CD1c-positive myeloid dendritic cell (primary cell): ENCODE results near the gene HGS.
"Not testable (repeated sequence)": the region's sequence is repeated elsewhere in the genome, so short reads cannot be mapped to it uniquely, and the experiment has no call there.

Experiments
- DNase-seq: peaks from one replicate; pipeline ENCODE4 v3.0.0-alpha.2; 2016; ENCODE audit errors: extremely low spot score

Gene HGS

DNA sequence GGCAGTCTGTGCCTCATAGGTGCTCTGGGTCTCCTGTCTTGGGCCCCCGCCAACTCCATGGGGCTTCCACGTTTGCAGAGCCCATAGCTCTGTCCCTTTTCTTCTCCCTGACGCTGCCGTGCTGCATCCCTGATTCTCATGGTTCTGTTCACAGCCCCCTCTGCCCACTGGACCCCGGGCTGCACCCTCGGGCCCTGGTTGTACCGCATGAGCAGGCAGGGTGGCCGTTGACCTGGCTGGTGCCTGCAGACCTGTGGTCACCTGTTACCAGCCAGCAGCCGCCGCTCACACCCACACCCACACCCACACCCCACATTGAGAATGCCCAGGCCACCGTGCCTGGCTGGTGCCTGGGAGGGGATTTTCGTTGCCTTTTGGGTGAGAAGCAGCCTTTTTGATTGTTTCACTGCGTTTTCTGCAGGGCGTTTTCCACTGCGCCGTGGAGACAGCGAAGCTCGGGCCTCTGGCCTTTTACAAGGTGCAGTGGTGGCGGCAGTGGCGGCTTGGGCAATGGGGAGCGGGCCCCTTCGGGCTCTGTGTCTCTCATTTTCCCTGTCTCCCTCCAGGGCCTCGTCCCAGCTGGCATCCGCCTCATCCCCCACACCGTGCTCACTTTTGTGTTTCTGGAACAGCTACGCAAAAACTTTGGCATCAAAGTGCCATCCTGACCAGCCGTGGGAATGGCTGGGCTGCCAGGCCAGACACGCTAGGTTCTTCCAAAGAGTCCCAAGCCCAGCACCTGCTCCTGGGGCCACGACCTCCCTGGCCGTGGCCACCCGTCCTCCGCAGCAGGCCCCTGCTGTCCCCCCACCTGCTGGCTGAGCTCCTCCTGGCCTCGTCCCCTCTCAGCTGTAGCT lies 35.8 kb downstream of the HGS start:
- DNase-seq: no peak

GRCh38 chr17:81720267-81721071 lies 36.7 kb downstream of the HGS start:
- DNase-seq: no peak

GRCh38 chr17:81722184-81723120 lies 38.6 kb downstream of the HGS start:
- DNase-seq: no peak

- DNase-seq: no peak
Measured at GRCh38 chr17:81723651-81724209, 39.9 kb downstream of the HGS start.

DNA sequence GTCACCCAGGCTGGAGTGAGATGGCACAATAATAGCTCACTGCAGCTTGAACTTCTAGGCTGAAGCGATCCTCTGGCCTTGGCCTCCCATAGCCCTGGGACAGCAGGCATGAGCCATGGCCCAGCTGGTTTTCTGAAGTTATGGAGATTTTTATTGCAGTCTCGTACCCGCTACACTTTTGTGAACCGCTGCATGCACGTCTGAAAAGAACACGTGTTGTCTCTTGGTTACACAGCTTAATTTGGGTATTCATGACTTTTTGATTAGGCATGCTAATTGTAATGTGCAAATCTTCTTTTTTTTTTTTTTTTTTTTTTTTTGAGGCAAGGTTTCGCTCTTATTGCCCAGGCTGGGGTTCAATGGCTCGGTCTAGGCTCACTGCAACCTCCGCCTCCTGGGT lies 41.6 kb downstream of the HGS start:
- no peak for DNase-seq

DNA sequence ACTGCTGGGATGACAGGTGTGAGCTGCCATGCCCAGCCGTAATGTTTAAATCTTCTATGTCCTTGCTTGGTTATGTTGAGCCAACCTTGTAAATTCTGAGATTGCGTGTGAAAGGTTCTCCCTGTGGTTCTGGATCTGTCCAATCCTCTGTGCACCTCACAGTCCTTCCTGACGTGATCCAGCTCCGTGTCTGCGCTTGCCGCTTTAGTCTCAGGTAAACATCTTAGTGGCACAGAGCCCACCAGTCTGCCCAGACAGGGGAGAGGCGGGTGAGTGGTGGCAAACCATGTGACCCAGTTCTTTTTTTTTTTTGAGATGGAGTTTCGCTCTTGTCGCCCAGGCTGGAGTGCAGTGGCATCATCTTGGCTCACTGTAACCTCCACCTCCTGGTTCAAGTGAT lies 42.2 kb downstream of the HGS start:
- no peak for DNase-seq

DNA sequence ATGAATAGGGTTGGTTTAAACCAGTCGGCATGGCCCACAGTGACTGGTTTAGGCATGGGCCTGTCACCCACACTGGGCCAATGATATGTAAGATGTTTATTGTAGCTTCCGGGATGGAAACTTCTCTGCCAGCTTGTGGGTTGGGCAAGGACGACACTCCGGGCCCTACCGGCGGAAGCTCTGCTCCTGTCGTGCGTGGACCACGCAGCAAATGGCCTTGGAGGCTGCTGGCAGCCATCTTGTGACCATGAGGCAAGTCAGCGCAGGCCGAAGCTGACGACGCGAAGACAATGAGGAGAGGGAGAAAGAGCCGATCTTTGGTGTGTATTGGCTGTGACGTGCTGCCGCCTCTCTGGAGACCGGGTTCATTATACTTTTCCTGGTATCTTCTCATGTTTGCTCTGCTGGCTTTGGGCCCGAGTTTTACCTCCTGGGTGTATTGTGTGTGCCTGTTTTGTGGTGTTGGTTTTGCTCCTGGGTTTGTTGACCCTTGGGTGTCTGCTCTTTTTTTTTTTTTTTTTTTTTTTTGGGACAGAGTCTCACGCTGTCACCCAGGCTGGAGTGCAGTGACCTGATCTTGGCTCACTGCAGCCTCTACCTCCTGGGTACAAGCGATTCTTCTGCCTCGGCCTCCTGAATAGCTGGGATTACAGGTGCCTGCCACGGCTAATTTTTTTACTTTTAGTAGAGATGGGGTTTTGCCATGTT lies 43.7 kb downstream of the HGS start:
- no peak for DNase-seq

DNA sequence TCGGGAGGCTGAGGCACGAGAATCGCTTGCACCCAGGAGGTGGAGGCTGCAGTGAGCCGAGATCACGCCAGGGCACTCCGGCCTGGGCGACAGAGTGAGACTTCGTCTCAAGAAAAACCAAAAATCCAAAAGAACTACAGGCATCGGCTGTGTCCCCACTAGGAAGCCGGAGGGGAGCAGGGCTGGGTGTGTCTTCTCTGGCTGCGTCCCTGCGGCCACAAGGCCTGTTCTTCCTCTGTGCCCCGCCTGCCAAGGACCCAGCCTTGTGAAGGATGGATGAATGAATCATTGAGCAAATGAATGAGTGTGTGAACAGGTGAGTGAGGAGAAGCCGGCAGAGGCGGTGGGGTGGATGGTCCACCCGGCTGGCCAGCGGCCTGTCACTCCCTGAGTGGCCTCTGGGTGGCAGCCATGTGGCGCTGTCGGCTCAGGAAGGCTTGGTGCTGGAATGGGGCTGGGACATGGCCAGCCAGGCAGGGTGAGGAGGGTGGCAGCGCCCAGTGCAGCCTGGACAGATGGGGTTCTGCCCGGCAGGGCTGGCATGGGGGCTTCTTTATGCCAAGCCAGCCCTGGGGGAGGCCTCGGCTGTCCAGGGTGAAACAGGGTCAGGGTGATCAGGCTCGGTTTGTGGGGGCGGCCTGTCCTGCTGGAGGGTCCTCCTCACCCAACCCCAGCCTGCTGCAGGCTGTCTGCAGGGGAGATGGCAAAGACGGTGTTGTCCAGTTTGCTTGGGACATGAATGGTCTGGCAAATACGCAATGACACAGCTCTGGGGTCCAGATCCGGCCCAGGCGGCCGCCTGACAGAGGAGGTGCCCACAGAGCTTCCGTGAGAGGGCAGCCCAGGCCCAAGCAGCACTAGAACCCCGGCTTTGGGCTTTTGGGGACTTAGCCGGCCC lies 49.9 kb downstream of the HGS start:
- peak; percentile 84 for DNase-seq

DNA sequence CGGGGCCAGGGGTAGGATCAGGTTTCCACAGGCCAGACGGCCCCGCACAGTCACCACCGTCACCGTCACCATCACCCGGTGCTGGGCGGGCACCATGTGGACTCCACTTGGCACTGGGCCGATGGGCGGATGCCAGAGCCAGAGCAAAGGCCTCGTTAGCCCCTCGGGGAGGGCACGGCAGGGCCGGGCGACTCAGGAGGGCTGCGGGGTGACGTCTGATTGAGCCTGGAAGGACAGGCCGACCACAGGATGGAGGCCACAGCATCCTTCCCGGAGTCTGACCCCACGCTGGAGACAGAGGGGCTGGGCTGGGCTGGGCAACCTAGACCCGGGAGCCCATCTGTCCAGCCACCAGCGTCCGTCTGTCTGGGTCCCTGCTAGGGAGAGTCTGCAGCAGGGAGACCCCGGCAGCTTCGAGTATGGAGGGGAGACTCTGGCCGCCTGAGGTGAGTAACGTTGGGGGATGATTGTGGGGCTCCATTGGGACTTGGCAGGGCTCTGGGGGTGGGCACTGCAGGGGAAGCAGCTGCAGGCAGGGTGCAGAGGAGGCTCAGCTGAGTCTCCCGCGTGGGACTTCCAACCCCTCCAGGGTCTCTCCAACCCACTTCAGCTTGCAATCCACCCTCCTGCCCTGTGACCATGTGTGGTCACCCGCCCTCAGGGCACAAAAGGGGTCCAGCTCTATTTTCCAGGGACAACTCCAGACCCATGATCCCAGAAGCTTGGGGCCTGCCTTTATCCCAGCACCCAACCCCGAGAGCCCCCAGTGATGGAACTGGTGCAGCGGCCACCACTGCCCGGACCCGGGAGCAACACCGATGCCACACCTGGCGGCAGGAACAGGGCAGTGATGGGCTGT lies 50.8 kb downstream of the HGS start:
- no peak for DNase-seq

DNA sequence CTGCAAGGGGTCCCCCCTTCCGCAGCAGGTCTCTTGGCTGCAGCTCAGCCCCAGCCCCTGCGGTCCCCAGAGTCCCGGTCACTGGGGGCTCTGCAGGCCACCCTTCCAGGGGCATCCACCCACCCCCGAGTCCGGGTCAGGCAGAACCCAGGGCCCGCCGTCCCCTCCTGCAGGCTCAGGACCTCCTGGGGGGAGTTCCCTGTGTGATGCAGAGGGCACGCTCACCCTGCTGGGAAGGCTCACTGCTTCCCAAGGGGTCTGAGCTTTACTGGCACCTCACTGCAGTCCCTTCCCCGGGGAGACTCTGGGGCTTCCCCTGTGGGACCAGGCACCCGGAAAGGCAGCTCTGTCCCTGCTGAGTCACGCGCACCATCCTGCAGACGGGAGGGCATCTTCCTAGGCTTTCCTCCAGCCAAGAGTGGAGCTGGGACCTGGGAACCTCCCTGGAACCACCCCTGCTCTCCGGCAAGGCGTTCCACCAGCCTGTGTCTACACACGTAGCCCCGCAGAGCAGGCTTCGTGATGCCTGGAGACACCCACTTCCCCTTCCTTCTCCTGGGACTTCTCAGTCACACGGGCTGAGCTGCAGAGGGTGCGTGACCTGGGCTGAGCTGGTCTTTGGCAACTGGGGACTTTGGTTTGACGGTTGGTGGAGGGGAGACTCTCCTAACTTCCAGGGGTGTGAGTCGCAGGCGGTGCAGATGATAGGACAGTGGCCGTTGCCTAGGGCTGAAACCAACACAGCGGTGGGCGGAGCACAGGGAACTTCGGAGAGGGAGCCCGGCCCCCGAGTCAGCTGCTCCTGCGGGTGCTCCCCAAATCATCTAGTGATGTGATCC lies 51.7 kb downstream of the HGS start:
- DNase-seq: peak; percentile 93

DNA sequence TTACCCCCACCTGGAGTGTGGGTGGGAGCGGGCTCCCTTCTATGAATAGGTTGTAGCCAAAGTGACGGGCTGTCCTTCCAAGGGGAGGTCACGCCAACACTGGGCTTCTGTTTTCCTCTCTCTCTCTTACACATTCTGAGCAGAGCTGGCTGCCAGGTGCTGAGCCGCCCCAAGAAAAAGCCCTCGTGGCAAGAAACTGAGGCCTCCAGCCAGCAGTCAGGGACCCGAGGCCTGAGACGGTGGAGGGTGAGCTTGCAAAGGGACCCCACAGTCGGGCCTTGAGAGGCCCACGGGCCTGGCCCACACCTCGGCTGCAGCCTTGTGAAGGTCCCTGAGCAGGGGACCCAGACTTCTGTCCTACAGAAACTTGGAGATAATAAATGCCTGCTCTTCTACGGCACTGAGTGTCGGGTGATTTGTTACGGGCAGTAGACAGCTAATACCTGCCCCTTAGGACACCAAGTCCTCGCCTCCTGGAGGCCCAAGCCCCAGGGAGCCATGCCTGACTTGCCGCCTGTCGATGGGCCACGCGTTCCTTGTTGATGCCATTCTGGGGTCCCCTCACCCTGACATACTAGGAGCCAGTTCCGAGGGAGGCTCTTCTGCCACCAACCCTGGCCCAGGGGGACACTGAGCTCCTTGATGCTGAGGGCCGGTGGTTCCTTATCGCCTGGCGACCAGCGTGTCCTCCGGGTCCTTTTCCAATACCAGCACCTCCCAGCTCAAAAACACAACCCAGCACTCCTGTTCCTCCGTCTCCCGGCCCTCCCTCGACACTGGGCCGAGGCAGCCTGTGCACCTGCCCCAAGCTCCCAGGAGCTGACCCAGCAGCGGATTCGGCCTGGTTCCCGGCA lies 54.4 kb downstream of the HGS start:
- no peak for DNase-seq

GRCh38 chr17:81738801-81739393 lies 55.1 kb downstream of the HGS start:
- DNase-seq: no peak

DNA sequence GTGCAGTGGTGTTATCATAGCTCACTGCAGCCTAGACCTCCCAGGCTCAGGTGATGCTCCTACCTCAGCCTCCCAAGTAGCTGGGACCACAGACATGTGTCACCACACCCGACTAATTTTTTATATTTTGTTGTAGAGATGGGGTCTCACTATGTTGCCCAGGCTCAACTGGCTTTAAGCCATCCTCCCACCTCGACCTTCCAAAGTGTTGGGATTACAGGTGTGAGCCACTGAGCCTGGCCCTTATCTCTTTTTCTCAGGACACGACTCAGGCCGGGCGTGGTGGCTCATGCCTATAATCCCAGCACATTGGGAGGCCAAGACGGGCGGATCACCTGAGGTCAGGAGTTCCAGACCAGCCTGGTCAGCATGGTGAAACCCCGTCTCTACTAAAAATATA lies 55.8 kb downstream of the HGS start:
- not testable (repeated sequence) for DNase-seq

DNA sequence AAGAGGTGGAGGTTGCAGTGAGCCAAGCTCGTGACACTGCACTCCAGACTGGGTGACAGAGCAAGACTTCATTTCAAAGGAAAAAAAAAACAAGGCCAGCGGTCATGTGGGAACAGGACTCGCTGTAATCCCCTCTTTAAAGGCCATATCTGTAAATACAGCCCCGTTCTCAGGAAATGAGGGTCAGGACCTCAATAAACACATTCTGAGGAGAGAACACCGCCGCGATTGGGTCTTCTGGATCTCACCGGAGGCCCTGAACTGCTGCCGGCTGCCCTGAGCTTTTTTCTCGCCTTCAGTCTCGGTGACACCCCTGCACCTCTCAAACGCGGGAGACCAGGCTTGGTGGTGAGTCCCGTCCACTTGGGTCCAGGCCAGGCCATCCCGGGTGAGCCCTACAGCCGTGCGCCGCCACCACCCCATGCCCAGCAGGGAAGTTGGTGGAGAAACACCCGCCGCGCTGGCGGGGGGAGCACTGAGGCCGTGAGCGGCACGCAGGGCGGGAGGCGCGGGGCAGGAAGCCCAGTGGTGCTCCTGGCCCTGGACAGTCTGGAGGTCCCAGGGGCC lies 56.7 kb downstream of the HGS start:
- DNase-seq: peak; percentile 25

DNA sequence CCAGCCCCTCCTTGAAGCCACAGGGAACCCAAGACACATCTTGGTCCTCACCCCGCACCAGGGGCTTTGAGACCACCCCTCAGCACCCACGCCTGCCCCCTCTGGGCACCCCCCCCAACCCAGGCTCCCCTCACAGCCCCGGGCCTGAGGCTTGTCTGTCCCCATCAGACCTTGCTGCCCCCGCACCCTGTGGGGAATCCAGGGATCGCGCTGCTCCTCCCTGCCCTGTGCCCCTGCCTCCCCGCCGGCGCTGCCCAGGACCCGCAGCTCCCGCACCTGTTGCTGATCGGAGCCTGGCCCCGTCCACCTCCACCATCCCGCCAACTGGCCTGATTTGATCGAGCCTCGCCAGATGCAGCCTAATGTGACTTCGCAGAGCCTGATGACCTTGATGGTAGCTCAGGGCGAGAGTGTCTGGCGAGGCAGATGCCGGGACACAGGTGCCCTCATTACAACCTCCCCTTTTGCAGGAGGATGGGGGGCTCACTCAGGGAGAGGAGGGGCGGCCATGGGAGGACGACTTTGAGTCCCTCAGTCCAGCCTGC lies 57.3 kb downstream of the HGS start:
- DNase-seq: no peak
